Left colon (tissue), 2 donors: ENCODE data around the gene CACNG3. TPM values are rescaled to one million over a fixed set of nuclear protein-coding genes. Genes with fewer than 3 reads are reported as not detected.
"Not testable (repeated sequence)": the region's sequence is repeated elsewhere in the genome, so short reads cannot be mapped to it uniquely, and the experiment has no call there.

Source experiments
- ATAC-seq: fragments of 200-7000 bp; cut with Tn5 transposase; one replicate; pipeline ENCODE4 v1.9.1; 2020; ENCODE audit warnings: mild to moderate bottlenecking, moderate library complexity
- DNase-seq, 2 donors: peaks; one replicate each; pipeline ENCODE4 v3.0.0-alpha.2; 2020
- intact Hi-C, 2 donors: fragments of 100-400 bp; cut with DNase I in 1 of 2; cut with micrococcal nuclease in 1 of 2; formaldehyde crosslinking; loops; one replicate each; pipeline versions ENCODE4 v1.11.2 to v1.14.0; 2022; cut with DNase I, micrococcal nuclease
- total RNA-seq, 2 donors: library from RNA; stranded (reverse); fragmentation: NEBNext Ultra II Directional; extraction: Animal tissue kit (Norgen Biotek cat#: 25700); gene quantifications; one replicate each; pipeline ENCODE4 v1.2.1, GENCODE V29; 2021
- donor health status: DM: no; HTN: no; CAD: no.
- donor health status: DM: yes; HTN: yes; CAD: no.

The CACNG3 gene
- total RNA-seq, 2 donors from 2014 or later: not detected

- DNase-seq: no peak
- intact Hi-C loops: no loop called here
Observed at GRCh38 chr16:24319126-24319814, 63.1 kb downstream of the CACNG3 start.

GRCh38 chr16:24322106-24322505, 66.0 kb downstream of the CACNG3 start:
- intact Hi-C loops: no loop called here
- no peak for DNase-seq
- no peak for ATAC-seq

More at GRCh38 chr16:24319126-24319814, 63.1 kb downstream of the CACNG3 start:
- no peak for ATAC-seq

- intact Hi-C loops: no loop called here
- ATAC-seq (no peak), DNase-seq (no peak)
Observed at GRCh38 chr16:24324421-24324820, 68.3 kb downstream of the CACNG3 start.

GRCh38 chr16:24328835-24329452, 72.8 kb downstream of the CACNG3 start:
- DNase-seq (no peak), ATAC-seq (no peak)
- intact Hi-C loops: no loop called here

- intact Hi-C loops: no loop called here
- no peak for DNase-seq
- no peak for ATAC-seq
Observed at GRCh38 chr16:24332178-24332577, 76.0 kb downstream of the CACNG3 start.

- intact Hi-C loops: no loop called here
- DNase-seq: no peak
- no peak for ATAC-seq
Observed at GRCh38 chr16:24332582-24333090, 76.5 kb downstream of the CACNG3 start.

GRCh38 chr16:24336491-24336890, 80.4 kb downstream of the CACNG3 start:
- DNase-seq (no peak), ATAC-seq (no peak)
- intact Hi-C loops: no loop called here

GRCh38 chr16:24337013-24337412, 80.9 kb downstream of the CACNG3 start:
- no peak for DNase-seq
- no peak for ATAC-seq
- intact Hi-C loops: no loop called here

GRCh38 chr16:24343829-24344228, 87.7 kb downstream of the CACNG3 start:
- DNase-seq, ATAC-seq, intact Hi-C loops: not testable (repeated sequence)

- no peak for DNase-seq
- no peak for ATAC-seq
- intact Hi-C loops: no loop called here
Observed at GRCh38 chr16:24344784-24345183, 88.6 kb downstream of the CACNG3 start.

GRCh38 chr16:24345704-24346103, 89.6 kb downstream of the CACNG3 start:
- no peak for DNase-seq
- no peak for ATAC-seq
- intact Hi-C loops: no loop called here

GRCh38 chr16:24346734-24347133, 90.6 kb downstream of the CACNG3 start:
- ATAC-seq: no peak
- intact Hi-C loops: no loop called here

GRCh38 chr16:24347556-24347955, 91.4 kb downstream of the CACNG3 start:
- DNase-seq (no peak), ATAC-seq (no peak)
- intact Hi-C loops: no loop called here

More at GRCh38 chr16:24346734-24347133, 90.6 kb downstream of the CACNG3 start:
- no peak for DNase-seq

GRCh38 chr16:24348545-24349290, 92.6 kb downstream of the CACNG3 start:
- intact Hi-C loops: no loop called here
- ATAC-seq: no peak
- no peak for DNase-seq

GRCh38 chr16:24349320-24349719, 93.2 kb downstream of the CACNG3 start:
- DNase-seq: no peak
- ATAC-seq: no peak
- intact Hi-C loops: no loop called here

- intact Hi-C loops: no loop called here
- DNase-seq (no peak), ATAC-seq (no peak)
Observed at GRCh38 chr16:24352746-24353145, 96.6 kb downstream of the CACNG3 start.

- intact Hi-C loops: no loop called here
- DNase-seq: no peak
- ATAC-seq: no peak
Observed at GRCh38 chr16:24353622-24354021, 97.5 kb downstream of the CACNG3 start.

- no peak for DNase-seq
- intact Hi-C loops: no loop called here
- no peak for ATAC-seq
Observed at GRCh38 chr16:24357511-24357910, 101.4 kb downstream of the CACNG3 start.

GRCh38 chr16:24358117-24358516, 102.0 kb downstream of the CACNG3 start:
- DNase-seq: no peak
- intact Hi-C loops: no loop called here
- no peak for ATAC-seq

GRCh38 chr16:24359490-24359889, 103.4 kb downstream of the CACNG3 start:
- DNase-seq (no peak), ATAC-seq (no peak)
- intact Hi-C loops: no loop called here
